HG03521 (cell line): Measurements from ENCODE around the gene FOLR1.

Experiments
- ATAC-seq: cut with Tn5 transposase; IDR thresholded peaks from one replicate; pipeline ENCODE4 v1.9.1; 2021; ENCODE audit warnings: mild to moderate bottlenecking, moderate library complexity; ENCODE audit not compliant: unreplicated experiment

Gene FOLR1

DNA sequence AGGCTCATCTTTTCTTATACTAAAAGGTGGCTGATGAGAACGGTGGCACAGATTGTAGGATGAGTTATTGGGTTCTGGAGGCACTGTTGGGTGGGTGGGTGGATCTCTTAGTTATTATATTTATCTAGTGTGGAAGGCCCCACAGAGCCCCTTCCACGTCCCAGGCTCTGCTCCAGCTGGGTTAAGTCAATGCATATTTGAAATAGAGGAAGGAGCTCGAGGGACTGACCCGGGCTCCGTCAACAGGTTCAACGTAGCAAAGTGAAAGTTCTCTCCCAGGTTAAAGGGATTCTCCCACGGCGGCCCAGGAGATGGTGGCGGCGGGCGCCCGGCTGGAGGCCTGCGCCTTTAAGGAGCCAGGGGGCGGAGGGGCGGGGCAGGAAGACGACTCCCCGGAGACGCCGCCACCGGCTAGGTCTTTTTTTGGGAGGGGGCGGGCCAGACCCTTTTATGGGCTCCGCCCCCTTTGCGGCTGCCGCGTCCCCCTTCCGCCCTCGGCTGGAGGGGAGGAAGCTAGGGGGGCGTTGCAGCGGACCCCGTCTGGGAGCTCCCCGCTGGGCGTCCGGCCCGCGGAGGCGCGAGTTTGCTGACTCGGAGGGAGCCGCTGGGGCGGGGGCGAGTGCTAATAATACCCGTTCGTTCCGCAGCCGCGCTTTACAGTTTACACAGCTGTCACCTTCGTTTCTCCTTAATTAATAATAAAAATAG lies 31.1 kb downstream of the FOLR1 start:
- peak; percentile 64 for ATAC-seq

DNA sequence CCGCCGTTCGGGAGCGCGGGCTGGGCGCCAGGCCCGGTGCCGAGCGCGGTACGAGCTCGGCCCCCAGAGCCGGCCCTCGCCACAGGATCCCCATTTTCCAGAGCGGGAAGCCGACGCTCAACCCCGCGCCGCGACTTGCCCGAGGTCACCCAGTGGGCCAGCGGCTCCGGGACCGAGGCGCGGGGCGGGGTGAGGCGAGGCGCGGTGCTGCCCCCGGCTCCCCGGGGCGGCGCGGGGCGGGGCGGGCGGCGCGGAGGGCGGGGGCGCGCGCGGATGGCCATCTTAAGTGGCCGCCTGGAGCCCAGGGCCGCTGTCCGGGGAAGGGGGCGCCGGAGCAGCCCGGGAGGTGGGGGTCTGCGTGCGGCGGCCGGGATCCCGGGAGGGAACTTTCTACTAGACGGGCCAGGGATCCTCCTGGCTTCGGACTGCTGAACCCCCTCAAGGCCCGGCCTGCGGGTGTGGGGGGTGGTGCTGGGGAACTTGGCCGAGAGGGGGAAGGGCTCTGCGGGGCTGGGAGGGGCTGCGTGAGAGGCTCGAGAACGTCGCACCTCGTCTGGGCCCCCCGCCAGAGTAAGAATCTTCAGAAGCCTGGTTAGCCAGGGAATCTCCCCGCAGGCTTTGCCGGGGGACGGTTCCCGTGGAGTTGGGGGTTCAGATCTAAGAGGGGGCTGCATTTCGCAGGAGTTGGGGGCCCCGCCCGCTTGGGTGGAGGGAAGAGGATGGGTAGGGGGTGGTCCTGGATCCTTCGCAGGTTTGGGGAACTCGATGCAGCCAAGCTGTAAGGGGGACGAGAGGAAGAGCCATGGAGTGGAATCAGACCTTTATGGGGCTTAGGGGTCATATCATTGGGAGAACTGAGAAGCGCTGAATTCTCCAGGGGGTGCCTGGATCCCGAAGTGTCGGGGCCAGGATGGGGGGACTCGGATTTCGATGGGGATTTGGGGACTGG lies 31.9 kb downstream of the FOLR1 start:
- peak; percentile 41 for ATAC-seq

DNA sequence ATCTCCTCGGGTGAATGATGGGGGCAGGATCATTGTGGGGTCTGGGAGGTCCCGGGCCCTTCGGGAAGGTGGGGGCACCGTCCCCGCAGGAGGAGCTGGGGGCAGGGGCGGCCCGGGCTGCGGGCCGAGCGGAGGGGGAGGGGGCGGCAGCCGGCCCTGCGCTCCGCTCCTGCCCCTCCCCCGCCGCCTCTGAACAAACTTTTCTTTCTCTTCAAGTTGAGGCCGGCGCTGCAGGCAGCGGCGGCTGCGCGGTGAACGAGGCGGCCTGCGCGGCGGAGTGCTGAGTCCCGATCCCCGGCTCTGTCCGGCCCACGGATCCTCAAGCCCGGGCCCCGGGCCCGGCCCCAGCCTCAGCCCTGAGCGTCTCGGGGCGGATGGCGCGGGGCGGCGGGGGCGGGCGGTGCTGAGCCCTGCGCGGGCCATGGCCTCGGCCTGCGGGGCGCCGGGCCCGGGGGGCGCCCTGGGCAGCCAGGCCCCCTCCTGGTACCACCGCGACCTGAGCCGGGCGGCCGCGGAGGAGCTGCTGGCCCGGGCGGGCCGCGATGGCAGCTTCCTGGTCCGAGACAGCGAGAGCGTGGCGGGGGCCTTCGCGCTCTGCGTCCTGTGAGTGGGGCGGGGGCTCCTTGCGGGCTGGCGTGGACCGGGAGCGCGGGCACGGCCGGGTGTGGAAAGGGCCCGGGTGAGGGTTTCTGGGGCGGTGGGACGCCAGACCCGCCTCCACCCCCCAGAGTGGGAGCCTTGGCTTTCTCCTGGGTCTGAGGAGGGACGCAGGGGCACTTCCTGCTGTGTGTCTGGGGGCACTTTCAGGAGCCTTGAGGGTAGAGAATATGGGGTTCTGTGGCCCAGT lies 32.8 kb downstream of the FOLR1 start, which contains the start of gene INPPL1:
INPPL1 (plus strand) TSS at position 204 of the 847 bp plus-strand sequence; CDS start at position 422, 218 bp downstream.
- no peak for ATAC-seq

DNA sequence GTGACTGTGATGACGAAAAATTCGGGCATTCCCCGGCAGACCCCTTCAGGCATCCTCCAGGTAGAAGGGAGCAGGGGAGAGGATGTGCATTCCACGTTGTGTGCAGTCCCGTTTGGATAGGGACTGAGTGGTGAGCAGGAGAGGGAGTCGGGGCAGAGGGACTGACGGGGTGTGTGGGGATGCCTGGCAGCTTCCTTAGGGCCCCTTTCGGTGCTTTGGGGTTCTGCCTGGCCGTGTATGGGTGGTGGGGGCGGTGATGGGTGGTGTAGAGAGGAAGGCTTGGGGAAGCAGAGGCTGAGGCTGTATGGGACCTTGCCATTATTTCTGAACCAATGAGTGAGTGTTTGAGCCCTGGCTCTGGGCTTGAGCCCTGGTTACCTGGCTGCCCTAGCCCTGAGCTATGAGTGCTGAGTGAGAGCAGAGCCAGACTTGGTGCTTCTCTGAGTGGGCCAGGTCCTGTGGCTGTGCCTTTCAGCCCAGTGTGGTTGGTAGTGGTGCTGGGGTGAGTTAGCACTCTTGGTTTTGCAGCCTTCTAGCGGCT lies 33.5 kb downstream of the FOLR1 start:
- no peak for ATAC-seq

DNA sequence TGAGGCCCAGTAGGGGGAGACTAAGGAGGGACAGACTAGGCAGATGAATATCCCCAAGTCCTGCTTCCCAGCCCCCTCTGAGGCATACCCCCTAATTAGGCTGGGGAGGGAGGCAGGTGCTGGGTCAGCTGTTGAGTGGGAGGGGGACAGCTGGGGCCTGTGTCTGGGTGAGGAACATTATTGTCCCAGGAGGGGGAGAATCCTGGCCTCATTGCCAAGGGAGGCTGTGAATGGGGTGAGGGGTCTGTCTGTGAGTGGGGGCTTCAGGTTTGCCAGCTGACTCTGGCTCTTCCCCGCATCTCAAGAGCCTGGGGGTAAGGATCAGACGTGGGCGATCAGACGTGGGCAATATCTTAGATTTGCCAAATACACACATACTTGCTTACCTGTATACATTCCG lies 34.8 kb downstream of the FOLR1 start:
- ATAC-seq = no peak

DNA sequence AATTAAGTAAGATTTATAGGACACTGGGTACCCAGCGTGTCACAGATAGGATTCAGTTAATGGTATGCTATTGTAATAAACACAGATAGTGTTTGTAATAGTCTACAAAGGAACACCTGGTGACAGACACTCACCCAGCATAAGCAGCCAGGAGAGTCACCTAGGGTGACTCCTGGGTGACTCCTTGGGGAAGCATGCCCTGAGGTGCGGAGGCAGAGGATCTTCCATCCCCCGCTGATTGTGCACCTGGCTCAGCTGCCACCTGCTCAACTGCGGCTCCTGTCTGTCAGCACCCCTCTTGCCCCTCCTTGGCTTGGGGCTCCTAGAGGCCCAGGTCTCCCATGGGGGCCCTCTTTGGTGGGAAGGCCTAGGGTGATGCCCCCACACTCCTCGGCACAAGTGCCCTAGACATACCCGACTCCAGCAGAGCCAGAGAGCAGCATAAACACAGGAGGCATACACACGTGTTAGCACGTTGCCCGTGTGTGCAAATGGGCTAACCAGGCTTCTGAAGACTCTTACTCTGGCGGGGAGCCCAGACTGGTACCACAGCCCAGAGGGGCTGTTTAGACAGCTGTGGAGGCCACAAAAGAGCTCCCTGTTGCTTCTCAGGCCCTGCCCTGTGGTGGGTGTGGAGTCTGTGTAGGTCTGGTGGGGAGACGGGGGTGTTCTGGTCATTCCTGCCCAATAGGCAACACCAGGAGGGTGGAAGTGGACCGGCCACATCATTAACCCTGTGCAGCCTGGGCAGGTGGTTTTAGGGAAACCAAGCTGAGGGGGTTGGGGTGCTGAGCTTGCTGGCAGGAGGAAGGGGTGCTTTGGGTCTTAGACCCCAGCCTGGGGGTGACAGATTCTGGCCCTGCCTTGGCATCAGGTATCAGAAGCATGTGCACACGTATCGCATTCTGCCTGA lies 35.6 kb downstream of the FOLR1 start:
- ATAC-seq = no peak

DNA sequence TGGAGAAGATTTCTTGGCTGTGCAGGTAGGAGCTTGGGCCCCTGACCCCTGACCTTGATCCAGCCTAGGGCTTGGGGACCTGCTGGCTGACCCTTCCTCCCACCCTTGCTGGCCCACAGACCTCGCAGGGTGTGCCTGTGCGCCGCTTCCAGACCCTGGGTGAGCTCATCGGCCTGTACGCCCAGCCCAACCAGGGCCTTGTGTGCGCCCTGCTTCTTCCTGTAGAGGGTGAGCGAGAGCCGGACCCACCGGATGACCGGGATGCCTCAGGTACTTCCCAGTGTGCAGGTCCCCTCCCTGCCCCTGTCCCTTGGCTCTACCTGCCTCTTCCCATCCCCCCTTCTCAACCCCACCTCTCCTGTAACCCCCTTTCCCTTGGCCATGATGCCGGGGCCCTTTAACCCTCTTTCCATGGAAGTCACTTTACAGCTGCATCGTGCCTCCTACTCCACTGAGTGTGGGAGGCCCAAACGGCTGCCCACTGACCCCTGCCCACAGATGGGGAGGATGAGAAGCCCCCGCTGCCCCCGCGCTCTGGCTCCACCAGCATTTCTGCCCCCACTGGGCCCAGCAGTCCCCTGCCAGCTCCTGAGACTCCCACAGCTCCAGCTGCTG lies 36.4 kb downstream of the FOLR1 start:
- ATAC-seq = no peak

DNA sequence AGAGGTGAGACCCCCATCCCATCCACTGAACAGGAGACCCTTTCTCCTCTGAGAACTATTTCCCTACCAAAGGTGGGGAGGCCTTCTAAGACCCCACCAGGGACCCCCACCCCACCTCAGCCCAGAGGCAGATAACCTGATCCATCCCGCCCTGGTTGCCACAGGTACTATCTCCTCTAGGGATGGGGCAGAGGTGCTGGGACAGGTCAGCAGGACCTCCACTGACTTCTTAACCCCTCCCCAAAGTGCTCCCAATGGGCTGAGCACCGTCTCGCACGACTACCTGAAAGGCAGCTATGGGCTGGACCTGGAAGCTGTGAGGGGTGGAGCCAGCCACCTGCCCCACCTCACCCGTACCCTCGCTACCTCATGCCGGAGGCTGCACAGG lies 36.9 kb downstream of the FOLR1 start:
- ATAC-seq = no peak

DNA sequence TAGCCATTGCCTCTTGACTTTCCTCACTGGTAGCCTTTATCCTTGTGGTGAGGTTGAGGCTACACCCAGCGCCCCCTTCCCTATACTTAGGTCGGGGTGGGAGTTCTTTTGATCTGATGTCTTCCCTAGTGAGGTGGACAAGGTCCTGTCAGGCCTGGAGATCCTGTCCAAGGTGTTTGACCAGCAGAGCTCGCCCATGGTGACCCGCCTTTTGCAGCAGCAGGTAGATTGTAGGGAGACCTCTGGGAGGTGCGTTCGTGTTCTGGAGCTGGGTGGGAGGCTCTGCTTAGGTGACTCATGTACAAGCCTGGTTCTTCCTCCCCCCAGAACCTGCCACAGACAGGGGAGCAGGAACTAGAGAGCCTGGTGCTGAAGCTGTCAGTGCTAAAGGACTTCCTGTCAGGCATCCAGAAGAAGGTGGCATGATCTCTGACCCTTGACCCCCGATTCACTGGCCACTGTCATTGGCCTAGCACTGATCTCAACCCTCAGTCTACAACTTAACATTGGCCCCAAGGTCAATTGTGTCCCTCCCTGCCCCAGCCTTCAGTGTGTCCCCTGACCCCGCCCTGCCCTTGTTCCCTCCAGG lies 37.5 kb downstream of the FOLR1 start:
- ATAC-seq = no peak

DNA sequence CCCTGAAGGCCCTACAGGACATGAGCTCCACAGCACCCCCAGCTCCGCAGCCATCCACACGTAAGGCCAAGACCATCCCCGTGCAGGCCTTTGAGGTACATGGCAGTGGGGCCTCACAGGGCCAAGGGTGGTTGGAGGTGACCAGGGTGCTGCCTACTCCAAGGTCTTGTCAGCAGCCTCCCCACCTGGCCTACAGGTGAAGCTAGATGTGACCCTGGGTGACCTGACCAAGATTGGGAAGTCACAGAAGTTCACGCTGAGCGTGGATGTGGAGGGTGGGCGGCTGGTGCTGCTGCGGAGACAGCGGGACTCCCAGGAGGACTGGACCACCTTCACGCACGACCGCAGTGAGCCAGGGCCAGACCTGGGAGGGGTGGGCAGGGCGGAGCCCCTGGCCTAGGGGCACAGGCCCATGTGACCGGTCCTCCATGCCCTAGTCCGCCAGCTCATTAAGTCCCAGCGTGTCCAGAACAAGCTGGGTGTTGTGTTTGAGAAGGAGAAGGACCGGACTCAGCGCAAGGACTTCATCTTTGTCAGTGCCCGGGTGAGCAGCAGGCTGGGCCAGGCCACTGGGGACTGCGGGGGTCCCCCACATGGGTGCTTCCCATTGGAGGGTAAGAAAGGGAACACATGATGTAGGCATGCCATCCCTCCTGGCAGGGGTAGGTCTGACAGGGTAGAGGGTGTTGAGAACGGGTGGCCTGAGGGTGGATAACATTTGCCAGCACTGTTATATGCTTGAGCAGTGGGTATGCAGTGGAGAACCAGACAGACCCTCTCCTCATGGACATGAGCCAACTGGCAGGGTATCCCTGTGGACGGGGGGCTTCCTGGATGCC lies 38.2 kb downstream of the FOLR1 start:
- ATAC-seq = no peak

DNA sequence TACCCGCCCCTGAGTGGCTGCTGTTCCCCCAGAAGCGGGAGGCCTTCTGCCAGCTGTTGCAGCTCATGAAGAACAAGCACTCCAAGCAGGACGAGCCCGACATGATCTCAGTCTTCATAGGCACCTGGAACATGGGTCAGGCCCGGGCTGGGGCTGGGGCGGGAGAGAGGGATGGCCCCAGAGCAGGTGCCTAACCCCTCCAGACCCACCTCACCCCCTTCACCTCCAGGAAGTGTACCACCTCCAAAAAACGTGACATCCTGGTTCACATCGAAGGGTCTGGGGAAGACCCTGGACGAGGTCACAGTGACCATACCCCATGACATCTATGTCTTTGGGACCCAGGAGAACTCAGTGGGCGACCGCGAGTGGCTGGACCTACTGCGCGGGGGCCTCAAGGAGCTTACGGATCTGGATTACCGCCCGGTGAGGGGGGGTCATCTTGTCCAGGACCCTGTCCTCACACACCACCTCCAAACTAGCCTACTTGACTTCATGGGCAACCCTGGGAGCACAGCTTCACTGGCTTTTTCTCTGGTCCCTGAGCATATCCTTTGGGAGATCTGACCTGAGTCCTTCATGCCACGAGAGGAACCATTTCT lies 38.9 kb downstream of the FOLR1 start:
- no peak for ATAC-seq

DNA sequence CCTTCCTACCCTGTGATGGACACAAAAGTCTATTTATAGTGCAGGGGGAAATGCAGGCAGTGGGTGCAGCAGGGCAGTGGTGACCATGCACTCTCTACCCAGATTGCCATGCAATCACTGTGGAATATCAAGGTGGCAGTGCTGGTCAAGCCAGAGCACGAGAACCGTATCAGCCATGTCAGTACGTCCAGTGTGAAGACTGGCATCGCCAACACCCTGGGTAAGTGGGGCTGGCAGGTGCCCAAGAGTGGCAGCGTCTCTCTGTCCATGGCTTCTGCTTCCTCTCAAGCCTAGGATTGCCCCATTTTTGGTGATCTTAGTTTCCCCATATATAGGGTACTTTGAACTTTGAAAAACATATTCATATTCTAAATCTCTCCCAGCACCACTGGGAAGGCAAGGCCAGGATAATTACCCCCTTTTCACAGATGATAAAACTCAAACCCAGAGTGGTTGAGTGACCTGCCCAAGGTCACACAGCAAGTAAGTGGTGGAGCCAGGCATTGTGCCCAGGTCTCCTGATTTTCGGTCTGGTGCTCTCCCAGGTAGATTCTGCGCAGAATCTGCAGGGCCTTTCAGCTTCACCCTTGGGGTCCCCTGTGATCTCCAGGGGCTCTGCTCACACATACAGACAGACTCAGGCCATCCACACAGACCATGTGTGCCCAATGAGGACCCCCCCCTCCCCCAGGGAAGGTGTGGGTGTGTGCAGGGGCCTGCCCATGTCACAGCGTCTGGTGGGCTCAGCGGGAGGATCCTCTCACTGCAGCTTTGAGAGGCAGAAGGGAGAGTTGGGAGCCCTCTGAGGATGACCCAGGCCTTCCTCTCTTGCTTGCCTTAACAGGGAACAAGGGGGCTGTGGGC lies 39.7 kb downstream of the FOLR1 start:
- ATAC-seq = no peak

DNA sequence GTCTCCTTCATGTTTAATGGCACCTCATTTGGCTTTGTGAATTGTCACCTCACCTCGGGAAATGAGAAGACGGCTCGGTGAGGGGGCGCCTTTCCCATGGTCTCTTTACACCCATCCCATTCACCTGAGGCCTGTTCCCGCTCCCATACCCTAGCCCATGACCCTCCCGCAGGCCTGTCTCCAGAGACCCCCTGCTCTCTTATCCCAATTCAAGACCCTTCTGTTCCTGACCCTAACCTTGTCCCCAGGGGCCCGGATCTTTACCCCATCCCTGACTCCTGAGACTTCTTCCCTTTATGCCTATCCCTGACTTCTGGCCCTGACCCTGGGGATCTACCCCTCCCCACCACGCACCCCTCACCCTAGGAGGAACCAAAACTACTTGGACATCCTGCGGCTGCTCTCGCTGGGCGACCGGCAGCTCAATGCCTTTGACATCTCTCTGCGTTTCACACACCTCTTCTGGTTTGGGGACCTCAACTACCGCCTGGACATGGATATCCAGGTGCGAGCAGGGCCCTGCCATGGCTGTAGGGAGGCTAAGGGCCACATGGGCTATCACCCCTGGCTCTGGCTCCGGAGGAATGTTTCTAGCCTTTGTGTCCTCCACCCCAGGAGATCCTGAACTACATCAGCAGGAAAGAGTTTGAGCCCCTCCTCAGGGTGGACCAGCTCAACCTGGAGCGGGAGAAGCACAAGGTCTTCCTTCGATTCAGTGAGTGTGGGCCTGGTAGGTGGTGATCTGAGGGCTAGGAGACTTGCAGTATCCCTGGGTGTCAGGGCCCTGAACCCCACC lies 40.5 kb downstream of the FOLR1 start:
- ATAC-seq = no peak

DNA sequence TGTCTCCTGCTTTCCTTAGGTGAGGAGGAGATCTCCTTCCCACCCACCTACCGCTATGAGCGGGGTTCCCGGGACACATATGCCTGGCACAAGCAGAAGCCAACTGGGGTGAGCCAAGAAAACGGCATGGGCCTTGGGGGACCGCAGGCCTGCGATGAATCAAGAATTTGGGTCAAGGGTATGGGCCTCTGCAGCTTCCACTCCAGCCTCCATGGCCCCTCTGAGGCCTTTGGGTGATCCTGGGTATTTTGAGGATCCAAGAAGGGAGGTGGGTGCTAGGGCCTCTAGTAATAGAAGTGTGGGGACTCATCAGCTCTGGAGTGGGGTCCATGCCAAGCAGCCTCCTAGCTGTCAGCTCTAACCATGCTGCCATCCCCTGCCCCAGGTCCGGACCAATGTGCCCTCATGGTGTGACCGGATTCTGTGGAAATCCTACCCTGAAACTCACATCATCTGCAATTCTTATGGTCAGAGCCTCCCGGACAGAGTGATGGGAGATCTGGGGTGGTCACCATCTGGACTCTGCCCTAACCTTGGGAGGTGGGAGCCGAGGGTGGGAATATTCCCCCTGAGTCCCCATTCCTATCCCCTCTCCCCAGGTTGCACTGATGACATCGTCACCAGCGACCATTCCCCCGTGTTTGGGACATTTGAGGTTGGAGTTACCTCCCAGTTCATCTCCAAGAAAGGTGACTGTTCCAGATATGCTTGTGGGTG lies 41.3 kb downstream of the FOLR1 start:
- ATAC-seq = no peak

DNA sequence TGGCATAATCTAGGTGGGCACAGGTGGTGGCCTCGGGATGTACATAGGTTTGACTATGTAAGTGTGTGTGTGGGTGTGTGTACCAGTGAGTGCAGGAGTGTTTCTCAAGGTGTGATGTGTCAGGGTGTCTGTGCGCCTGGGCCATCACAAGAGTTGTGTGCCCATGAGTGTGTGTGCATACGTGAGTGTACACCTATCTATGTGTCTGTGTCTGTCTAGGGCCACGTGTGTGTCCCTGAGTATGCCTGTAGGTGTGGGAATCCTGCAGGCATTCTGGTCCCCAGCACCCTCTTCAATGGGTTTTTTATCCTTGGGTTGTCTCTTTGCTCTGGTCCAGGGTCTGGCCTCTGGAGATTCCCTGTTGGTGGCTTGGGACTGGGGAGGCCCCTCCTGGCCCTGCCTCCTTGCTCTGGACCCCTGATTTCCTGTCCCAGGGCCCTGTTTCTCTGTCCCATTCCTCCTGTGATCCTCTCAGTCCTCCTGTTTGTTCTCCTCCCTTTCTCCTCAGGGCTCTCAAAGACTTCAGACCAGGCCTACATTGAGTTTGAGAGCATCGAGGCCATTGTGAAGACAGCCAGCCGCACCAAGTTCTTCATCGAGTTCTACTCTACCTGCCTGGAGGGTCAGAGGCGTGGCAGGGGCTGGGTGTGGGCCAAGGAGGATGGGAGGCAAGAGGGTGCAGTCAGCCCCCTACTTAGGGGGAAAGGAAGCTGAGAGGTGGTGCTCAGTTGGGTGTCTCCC lies 42.0 kb downstream of the FOLR1 start:
- ATAC-seq = no peak
